NCI-H2029 treated with DMSO at 0.1 percent for 48 hours (cell line): ENCODE data around the gene LRRC47.
"Not testable (repeated sequence)": the region's sequence is repeated elsewhere in the genome, so short reads cannot be mapped to it uniquely, and the experiment has no call there.

Source experiments
- DNase-seq: peaks from one replicate; lab custom pipeline; 2025; lab: John Stamatoyannopoulos, UW

The LRRC47 gene

DNA sequence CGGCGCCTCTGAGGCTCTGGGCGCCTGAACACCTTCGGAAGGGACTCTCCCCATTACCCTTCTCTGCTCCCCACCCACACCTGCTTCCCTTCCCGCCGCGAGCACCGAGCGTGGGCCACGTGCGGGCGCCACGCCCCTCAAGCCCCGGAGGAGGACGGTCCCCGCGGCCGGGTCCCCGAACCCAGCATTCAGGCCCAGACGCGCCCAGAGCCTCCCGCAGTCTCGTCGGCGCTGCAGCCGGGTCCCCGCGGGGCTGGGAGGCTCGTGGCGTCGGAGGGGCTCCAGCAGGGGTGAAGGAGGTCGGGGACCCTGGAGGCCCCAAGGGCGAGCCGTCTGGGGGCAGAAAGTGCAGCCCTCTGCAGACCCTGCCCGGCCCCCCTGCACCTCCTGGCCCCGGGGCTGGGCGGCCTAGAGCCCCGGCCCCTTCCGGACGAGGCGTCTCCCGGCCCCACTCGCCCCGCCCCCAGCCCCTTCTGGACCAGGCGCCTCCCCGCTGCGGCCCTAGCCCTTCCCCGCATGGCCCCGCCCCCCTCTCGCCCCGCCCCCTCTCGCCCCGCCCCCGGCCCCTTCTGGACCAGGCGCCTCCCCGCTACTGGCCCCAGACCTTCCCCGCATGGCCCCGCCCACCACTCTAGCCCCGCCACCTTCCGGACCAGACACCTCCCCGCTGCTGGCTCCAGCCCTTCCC, 24.1 kb downstream of the LRRC47 start:
- DNase-seq, result no peak

DNA sequence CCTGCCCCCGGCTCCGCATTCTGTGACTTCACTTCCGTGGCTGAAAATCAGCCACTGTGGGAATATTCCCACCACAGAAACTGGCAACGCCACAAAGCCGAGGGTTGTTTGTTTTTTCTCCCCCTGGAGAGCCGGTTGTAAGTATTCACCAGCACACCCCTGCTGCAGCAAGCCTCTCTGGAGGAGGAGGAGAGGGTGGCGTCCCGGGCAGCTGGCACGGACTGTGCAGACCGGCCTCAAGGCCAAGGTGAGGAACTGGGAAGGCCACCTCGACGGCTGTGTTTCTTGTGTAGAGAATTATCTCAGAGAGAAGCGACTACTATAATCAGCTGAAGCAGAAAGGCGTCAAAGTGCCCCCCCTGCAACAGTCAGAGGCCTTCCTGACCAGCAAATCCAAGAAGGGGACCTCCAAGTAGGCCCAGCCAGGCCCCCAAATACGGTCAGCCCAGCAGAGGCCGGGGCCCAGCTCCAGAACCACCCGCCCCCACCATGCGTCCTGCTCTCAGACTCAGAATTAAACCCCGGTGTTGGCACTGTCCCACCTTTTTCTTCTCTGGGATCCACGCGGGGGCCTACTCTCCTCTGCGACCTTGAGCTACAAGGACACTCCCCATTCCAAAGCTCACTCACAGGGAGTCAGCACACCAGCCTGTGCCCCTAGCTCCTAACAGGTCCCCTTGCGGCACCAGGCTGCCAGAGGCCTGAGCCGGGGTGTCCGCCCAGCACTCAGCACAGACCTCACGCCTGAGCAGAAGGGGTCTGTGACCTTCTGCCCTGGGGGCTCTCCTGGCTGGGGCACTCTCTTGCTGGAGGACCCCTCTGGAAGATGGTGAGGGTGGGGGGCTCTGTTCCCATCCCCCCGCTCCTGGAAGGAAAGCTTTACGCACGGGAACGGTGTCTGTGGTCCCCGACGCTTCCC, 24.9 kb downstream of the LRRC47 start:
- DNase-seq, result no peak

DNA sequence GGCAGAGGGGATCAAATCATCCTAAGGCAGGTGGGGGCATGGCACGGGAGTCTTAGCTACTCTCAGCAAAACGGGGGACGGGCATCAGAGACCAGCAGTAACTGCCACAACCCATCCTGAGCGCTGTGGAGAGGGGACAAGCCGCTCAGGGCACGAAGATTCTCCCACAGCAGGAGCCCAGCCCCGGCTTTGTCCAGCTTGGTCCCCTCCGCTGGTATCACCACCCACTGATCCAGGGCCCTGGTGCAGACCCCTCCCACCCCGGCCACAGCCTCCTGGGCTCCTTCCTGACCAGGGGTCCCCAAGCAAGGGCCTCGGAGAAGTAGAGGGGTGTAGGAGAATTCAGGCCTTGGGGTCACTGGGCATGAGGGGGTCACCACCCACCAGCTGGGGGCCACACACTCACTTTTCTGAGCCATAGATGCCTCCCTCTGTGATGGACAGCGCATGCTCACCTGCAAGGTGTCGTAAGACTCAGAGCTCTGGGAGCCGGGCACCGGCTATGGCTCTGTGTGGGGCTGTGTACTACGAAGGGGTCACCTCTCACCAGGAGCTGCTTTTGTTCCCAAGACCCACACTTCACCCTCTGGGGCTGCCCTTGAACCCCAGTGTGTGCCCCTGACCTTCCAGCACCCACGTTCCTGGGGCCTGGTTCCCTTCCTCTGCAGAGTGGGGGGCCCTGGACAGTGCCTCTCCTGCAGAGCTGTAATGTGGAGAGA, 26.1 kb downstream of the LRRC47 start:
- no peak for DNase-seq

DNA sequence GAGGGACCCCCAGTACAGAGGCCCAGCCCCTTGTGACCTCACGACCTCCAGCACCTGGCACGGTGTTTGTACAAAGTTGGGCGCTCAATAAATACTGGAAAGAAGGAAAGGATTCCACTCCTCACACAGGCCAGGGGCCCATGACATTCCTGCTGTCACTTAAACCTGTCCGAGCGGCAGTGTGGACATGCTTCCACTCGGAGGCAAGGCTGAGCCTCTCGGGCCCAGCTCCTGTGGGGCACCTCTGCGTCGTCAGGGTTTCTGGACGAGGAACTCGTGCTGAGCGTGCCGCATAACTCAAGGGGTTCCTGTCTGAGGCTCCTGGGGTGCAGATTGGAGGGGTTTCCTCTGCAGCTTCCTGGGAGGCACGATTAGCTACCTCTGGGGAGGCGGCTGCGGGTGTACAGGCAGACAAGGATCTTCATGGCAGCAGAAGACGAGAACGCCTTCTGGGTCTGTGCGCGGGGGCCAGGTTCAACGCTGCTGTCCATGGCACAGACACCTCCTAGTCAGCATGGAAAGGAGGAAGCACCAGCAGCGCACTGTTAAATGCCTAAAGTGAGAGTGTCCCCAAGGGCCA, 27.4 kb downstream of the LRRC47 start:
- no peak for DNase-seq

DNA sequence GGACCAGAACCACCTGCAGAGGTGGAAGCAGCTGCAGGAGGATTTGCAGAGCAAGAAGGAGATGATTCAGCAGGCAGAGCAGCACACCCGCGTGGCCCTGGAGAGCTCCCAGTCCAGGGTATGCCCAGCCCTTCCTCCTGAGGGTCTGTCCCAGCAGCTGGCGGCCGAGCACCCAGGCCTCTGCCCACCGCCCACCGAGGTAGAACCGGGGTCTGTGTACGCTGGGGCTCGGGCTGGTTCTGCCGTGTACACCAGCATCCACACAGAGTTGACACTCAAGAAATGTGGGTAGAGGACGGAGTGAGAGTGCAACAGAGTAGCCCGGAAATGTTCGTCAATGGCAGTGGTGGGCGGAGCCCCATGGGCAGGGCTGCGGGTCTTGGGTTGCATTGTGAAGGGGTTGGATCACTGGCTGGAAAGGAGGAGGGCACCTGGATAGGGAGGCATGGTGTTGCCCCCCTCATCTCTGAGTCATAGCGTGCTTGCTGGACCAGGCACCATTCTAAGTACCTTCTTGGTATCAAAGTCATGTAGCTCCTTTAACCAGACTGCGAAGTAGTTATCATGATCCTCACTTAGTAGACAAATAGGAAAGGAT, 28.9 kb downstream of the LRRC47 start:
- DNase-seq, result no peak

DNA sequence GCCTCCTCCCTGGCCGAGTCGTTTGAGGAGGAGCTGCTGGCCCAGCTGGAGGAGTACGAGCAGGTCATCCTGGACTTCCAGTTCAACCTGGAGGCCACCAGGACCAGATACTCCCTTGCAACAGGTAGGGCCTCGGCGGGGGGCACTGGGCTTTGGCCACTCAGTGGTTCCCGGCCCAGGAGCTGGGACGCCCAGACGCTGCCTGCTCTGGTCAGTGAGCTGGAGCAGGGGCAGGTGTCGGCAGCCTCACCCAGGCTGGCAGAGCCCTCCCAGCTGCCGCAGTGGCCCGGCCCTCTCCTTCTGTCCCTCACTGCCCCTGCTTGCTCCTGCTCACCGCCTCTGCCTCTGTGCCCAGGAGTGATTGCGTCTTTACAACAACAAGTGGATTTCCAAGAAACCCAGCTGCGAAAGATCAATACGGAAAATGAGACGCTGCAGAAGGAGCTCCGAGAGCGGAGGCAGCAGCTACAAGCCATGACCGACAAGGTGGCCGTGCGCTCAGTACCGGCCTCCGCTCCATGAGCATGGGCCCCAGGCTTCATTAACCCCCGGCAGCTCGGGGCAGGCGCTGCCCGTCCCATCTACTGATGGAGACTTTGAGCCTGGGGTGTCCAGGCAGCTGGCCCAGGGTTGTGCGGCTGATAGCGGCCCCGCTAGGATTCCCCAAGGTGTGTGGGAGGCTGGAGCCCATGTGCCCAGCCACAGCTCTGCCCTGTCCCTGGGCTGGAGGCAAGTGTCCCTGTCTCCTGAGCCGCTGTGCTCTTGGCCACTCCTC, 32.8 kb downstream of the LRRC47 start:
- no peak for DNase-seq

DNA sequence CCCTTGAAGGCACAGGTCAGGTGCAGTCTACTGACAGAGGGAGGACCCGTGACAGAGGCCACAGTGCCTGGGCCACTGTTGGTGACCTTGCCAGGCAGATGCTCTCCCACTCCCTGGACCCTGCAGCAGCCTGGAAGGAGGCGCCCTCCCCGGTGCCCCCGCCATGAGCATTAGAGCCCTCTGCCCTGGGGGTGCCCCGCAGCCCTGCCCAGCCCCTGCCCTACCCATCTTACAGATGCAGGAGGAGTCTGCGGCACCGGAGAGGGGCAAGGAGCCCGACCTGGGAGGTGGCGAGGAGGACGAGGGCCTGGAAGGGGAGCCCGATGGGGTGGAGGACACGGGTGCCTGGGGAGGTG, 33.4 kb downstream of the LRRC47 start:
- no peak for DNase-seq

DNA sequence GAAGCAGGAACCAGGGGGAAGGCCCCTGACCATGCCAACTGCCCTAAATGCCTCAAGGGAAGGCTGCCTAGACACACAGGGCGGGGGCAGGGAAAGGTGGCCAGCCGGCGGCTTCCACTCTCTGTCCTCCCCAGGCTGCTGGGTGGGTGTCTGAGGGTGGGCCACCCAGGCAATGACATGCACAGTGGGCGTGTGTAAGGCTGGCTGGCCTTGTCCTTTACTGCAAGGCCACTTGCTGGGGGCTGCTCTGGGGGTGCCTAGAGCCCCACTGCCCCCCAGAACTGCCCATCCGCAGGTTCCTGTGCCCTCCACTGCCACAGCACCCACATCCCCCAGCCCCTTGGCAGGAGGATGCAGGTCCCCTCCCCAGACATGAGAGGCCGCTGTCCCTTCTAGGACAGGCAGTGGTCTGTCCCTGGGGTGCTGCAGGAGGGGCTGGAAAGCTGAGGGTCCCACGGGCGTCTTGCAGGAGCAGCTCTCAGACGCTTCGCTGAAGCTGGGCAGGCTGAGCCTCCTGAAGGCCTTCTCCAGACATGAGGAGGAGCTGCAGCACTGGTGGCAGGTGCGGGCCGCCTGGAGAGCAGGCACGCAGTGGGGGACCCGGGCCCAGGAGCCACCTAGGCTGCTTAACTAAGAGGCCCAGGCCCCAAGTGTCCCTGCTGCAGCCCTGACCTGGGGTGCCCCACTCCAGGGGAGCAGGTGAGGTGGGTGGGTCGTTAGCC, 34.0 kb downstream of the LRRC47 start:
- DNase-seq, result no peak

DNA sequence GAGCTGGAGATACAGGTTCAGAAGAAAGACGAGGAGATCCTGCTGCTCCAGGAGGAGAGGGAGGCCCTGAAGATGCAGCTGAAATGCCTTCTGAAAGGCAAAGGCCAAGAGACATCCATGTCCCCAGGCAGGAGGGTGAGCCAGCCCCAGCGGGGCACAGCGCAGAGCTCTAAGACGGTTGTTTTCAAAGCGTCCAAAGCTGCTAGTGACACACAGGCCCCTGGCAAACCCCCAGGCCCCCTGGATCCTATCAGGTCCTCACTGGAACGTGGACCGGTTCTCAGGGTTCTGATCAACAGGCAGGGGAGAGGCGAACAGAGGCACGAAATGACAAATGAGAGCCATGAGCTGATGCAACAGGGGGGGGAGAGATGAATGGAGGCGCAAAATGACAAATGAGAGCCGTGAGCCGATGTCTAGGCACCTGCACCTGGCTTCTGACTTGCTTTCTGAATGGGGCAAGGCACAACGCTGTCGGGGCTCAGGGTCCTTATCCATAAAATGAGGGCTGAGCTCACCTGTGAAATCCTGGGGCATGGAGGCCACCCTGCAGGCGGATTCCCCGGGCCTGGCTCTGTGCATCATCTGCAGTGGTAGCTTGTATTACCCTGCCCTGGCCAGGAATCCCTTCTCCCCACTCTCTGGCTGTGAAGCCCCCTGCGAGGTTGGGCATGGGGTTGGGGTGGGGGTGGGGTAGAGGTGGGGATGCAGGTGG, 34.8 kb downstream of the LRRC47 start:
- no peak for DNase-seq

DNA sequence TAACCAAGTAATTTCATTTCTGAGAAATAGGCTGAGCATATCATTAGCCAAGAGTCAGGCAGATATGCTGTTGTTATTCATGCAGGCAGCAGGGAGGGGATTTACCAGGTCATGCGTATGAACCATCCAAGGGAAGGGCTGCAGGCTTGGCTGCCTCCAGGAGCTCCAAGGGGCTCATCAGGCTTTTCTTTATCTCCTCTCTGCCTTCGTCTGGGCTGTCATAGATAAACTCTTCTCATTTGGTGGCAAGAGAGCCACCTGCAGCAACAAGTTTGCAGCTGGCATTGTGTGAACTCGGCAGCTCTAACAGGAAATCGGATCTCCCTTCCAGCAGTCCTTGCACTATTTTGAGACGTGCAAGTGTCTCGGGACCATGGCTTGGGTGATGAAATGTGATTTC, 36.5 kb downstream of the LRRC47 start:
- DNase-seq, result no peak

DNA sequence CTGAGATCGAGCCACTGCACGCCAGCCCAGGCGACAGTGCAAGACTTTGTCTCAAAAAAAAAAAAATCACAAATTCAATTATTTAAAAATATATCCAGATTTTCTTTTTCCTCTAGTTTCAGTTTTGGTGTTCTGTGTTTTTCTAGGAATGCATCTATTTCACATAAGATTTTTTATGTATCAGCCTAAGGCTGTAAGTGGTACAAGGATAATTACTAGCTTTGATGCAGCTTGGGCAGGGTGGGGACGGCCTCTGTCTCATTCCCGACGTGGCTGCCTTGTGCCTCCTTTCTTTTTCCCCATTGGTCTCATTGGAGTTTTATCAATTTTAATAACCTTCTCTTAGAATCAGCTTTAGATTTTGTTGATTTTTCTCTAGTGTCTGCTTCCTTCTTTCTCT, 37.1 kb downstream of the LRRC47 start:
- no peak for DNase-seq

DNA sequence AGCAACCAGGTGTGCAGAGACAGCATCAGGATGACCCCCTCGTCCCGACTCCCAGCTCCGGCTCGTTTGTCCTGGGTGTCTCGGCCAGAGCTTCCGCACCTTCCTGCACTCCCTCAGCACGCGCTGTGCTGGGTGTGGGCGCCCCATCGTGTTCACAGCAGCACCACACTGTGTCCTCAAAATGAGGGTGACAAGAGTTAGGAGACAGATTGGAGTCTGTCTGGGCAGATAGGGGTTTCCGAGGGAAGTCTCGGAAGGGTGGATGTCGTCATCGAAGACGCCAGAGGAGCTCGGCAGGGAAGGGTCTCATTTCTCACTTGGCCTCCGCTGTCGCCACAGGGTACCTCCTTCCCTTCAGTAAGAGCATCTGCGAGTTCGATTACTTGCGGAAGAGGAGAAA, 39.9 kb downstream of the LRRC47 start:
- DNase-seq, result no peak

DNA sequence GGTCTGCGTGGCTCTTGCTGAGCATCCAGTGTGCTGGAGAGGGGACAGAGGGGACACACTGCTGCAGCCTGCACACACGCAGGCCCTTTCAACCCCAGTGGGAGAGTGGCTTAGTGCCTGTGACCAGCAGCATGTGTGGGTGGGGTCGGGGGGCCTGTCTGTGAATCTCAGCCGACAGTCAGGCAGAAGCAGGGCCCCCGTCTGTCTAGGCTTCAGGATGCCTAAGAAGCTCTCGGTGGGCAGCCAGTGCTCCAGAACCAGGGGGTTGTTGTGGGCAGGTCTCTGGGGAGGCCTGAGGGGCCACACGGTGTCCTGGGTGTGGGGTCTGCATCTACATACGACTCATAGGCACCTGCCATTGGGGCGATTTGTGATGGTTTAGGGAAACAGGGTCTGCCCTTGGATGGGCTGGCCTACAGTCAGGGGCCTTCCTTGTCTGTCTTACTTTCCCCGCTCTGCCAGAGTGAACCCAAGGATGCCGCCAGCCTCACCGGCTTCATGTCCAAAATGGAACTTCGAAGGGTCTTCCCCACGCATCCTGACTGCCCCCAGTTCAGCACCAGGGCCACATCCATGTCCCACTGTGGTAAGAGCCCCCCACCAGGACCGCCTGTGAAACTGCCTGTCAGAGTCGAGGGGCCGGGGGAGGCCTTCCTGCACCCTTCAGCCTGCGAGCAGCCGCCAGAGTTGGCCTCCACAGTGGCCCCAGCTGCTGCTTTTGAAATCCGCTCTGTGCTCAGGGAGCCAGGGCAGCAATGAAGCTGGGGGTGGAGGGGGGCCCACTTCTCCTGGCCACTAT, 42.4 kb downstream of the LRRC47 start:
- DNase-seq, result no peak

DNA sequence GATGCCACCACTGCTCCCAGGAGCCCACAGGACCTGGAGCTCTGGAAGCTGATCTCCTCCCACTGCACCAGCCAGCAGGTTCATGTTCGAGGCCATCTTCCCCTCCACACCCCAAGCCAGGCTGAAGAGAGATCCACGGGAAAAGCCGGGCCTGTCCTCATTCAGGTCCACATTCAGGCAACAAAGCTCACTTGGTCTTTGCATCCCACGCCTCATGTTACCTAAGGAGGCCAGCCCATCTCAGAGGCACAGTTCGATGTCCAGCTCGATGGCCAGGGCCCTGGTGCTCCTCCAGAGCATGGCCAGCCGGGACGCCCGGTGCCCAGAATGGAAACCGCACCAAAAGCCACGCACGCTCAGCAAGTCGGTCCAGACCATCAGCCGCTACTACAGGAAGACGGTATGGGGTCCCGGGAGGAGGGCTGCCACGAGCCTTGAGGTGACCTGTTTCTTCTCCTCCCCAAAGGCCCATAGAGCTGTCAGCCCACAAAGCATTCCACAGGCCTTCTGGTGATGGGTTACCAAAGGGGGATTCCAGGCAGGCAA, 43.8 kb downstream of the LRRC47 start, which contains the start of gene CCDC27:
CCDC27 (plus strand) TSS at position 51 of the 546 bp plus-strand sequence; CDS start at position 83, 32 bp downstream.
- no peak for DNase-seq

DNA sequence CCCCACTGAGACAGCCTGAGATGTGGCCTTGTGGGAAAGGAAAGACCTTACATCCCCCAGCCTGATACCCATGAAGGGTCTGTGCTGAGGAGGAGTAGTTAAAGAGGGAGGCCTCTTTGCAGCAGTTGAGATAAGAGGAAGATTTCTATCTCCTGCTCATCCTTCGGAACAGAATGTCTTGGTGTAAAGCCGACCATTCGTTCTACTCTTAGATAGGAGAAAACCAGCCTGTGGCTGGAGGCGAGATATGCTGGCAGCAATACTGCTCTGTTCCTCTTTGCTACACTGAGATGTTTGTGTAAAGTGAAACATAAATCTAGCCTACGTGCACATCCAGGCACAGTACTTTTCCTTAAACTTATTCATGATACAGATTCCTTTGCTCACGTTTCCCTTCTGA, 45.6 kb downstream of the LRRC47 start:
- no peak for DNase-seq

DNA sequence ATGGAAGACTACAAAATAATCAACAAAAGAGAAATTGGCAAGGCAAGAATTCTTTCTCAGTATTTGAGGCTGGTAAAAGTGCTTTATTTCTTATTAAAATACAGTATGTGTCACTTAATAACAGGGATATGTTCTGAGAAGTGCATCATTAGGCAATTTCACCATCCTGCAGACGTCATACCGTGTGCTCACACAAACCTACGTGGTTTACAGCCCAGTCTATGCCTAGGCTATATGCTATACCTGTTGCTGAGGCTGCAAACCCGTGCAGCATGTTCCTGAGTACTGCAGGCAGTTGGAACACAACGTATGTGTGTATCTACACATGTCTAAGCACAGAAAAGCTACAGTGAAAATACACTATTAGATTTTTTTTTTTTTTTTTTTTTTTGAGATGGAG, 46.8 kb downstream of the LRRC47 start:
- no peak for DNase-seq

DNA sequence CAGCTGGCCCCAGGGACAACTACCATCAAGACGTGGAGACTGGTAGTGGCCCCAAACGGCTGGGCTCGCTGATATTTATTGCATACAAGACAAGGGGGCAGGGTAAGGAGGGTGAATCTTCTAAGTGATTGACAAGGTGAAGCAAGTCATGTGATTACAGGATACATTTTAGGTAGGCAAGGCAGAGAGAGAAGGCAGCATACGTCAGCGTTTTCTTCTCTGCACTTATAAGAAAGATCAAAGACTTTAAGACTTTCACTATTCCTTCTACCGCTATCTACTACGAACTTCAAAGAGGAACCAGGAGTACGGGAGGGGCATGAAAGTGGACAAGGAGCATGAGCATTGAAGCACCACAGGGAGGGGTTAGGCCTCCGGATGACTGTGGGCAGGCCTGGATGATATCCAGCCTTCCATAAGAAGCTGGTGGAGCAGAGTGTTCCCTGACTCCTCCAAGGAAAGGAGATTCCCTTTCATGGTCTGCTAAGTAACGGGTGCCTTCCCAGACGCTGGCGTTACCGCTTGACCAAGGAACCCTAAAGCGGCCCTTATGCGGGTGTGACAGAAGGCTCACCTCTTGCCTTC, 47.9 kb downstream of the LRRC47 start:
- not testable (repeated sequence) for DNase-seq

DNA sequence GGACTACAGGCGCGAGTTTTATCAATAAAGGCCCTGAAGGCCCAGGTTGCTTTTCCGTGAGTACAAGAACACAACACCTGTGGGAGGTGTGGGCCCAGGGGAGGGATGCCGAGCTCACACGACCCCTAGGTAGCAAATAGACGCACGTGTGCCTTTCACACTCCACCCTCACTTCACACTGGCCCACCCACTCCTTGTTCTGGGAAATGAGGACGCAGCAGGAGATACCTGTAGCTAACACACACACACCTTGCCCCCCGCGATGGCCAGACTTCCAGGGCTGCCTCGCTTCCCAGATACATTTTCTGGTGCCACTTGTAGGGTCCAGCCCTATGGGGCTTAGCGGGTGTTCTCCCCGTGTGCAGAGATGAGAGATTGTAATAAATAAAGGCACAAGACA, 48.4 kb downstream of the LRRC47 start:
- DNase-seq, result no peak
